SK-N-SH (cell line): ENCODE measurements around the gene BMP7. TPM values are rescaled to one million over a fixed set of nuclear protein-coding genes. Genes with fewer than 3 reads are reported as not detected.

Experiments
- CTCF ChIA-PET: fragments of 300-600, 350-600 bp; formaldehyde crosslinking; extraction: SDS; loops from one replicate; lab custom pipeline; 2021; lab: Yijun Ruan, JAX
- POLR2A ChIA-PET: fragments of 350-600 bp; sonication (Branson Sonifier 250); formaldehyde crosslinking; extraction: SDS; loops from one replicate; lab custom pipeline; 2020; ENCODE audit warnings: antibody characterized with exemption, inconsistent platforms; lab: Yijun Ruan, JAX
- DNase-seq: peaks from one replicate; pipeline ENCODE4 v3.0.0; 2012
- H2AFZ ChIP-seq: fragments of 200-600 bp; sonication (generic); 2 replicates; pipeline ENCODE4 v1.8.1; 2016; ENCODE audit warnings: antibody characterized with exemption, mild to moderate bottlenecking, low read depth
- H3F3A ChIP-seq: fragments of 200-600 bp; sonication (generic); replicated peaks from 2 replicates; pipeline ENCODE3; 2016; ENCODE audit warnings: antibody characterized with exemption, mild to moderate bottlenecking; ENCODE audit not compliant: insufficient read depth
- H3K27ac ChIP-seq, 2 experiments: fragments of 200-500 bp in 1 of 2; fragments of 200-600 bp in 1 of 2; sonication (Bioruptor generic) in 1 of 2; sonication (generic), shearing (Covaris generic) in 1 of 2; 2 replicates each; pipeline versions ENCODE4 v1.5.1 to v1.6.1; 2014 to 2016; ENCODE audit warnings: low read depth in 2 of 2, inconsistent platforms in 1 of 2, low read length in 1 of 2, mild to moderate bottlenecking in 1 of 2, mixed read lengths in 1 of 2
- H3K27me3 ChIP-seq: fragments of 200-600 bp; sonication (generic), shearing (Covaris generic); 2 replicates; pipeline ENCODE4 v1.6.1; 2016; ENCODE audit warnings: mixed run types; ENCODE audit not compliant: insufficient read depth
- H3K36me3 ChIP-seq, 2 experiments: fragments of 200-500 bp in 1 of 2; fragments of 200-600 bp in 1 of 2; sonication (Bioruptor generic) in 1 of 2; sonication (generic) in 1 of 2; replicated peaks in 1 of 2; 2 replicates each; pipeline versions ENCODE3 to v1.5.1; 2014 to 2016; ENCODE audit warnings: low read length in 1 of 2, mild to moderate bottlenecking in 1 of 2; ENCODE audit not compliant: insufficient read depth in 2 of 2, control insufficient read depth in 1 of 2
- H3K4me1 ChIP-seq, 2 experiments: fragments of 200-500 bp in 1 of 2; fragments of 200-600 bp in 1 of 2; sonication (Bioruptor generic) in 1 of 2; sonication (generic), shearing (Covaris generic) in 1 of 2; 2 replicates each; pipeline versions ENCODE4 v1.5.1 to v1.6.1; 2014 to 2016; ENCODE audit warnings: low read depth in 1 of 2, low read length in 1 of 2, mixed run types in 1 of 2; ENCODE audit not compliant: insufficient read depth in 2 of 2, control insufficient read depth in 1 of 2
- H3K4me2 ChIP-seq: fragments of 200-600 bp; sonication (generic), shearing (Covaris generic); 2 replicates; pipeline ENCODE4 v1.6.1; 2017; ENCODE audit warnings: mixed run types
- H3K4me3 ChIP-seq, 2 experiments: fragments of 200-500 bp in 1 of 2; fragments of 200-600 bp in 1 of 2; sonication (Bioruptor generic) in 1 of 2; sonication (generic), shearing (Covaris generic) in 1 of 2; 2 replicates each; pipeline versions ENCODE4 v1.5.1 to v1.8.1; 2014 to 2016; ENCODE audit warnings: low read depth in 2 of 2, inconsistent platforms in 1 of 2, low read length in 1 of 2, mild to moderate bottlenecking in 1 of 2, mixed read lengths in 1 of 2, moderate library complexity in 1 of 2
- H3K79me2 ChIP-seq: fragments of 200-600 bp; sonication (generic); 2 replicates; pipeline ENCODE4 v1.8.1; 2017; ENCODE audit warnings: mild to moderate bottlenecking; ENCODE audit not compliant: insufficient read depth
- H3K9ac ChIP-seq: fragments of 200-600 bp; sonication (generic); 2 replicates; pipeline ENCODE4 v1.6.1; 2017; ENCODE audit warnings: mixed run types
- H3K9me2 ChIP-seq: fragments of 200-600 bp; sonication (generic); 2 replicates; pipeline ENCODE4 v1.6.1; 2017; ENCODE audit warnings: mixed run types
- H3K9me3 ChIP-seq: fragments of 200-600 bp; sonication (generic); 2 replicates; pipeline ENCODE4 v1.6.1; 2017; ENCODE audit warnings: mixed run types, mild to moderate bottlenecking, moderate library complexity
- H4K20me1 ChIP-seq: fragments of 200-600 bp; sonication (generic); 2 replicates; pipeline ENCODE4 v1.6.1; 2017; ENCODE audit warnings: mild to moderate bottlenecking, mixed run types; ENCODE audit not compliant: insufficient read depth
- CHD2 ChIP-seq: fragments of 150-350 bp; IDR thresholded peaks from 2 replicates; pipeline ENCODE4 v1.6.1; 2018; ENCODE audit warnings: low read length; ENCODE audit not compliant: partially characterized antibody
- ELF1 ChIP-seq: IDR thresholded peaks from 2 replicates; pipeline ENCODE4 v1.4.0; 2012
- EP300 ChIP-seq, 2 experiments: IDR thresholded peaks; 2 replicates each; pipeline versions ENCODE4 v1.4.0 to v1.6.1; 2012; ENCODE audit warnings: borderline replicate concordance in 1 of 2, low read depth in 1 of 2, low read length in 1 of 2
- FOSL2 ChIP-seq: IDR thresholded peaks from 2 replicates; pipeline ENCODE4 v1.4.0; 2012; ENCODE audit warnings: low read depth, mild to moderate bottlenecking, moderate library complexity, borderline replicate concordance
- FOXJ3 ChIP-seq: sonication (generic); formaldehyde crosslinking; IDR thresholded peaks from 2 replicates; pipeline ENCODE4 v1.5.1; 2020; ENCODE audit warnings: mild to moderate bottlenecking, missing genetic modification reagents
- FOXM1 ChIP-seq: IDR thresholded peaks from 2 replicates; pipeline ENCODE4 v1.4.0; 2012; ENCODE audit warnings: low read depth, mild to moderate bottlenecking
- GABPA ChIP-seq: IDR thresholded peaks from 2 replicates; pipeline ENCODE4 v1.4.0; 2012; ENCODE audit warnings: low read depth, mild to moderate bottlenecking
- GATA2 ChIP-seq: sonication (generic); formaldehyde crosslinking; IDR thresholded peaks from 2 replicates; pipeline ENCODE4 v1.5.0; 2020; ENCODE audit warnings: mild to moderate bottlenecking, missing genetic modification reagents
- JUND ChIP-seq: IDR thresholded peaks from 2 replicates; pipeline ENCODE4 v1.4.0; 2012
- NFIC ChIP-seq: IDR thresholded peaks from 2 replicates; pipeline ENCODE4 v1.4.0; 2012; ENCODE audit warnings: borderline replicate concordance
- NRF1 ChIP-seq: IDR thresholded peaks from 2 replicates; pipeline ENCODE4 v1.6.1; 2012; ENCODE audit warnings: low read depth, mild to moderate bottlenecking, low read length
- POLR2AphosphoS5 ChIP-seq: IDR thresholded peaks from 2 replicates; pipeline ENCODE4 v1.6.1; 2012; ENCODE audit warnings: low read depth, low read length
- RFX5 ChIP-seq: IDR thresholded peaks from 2 replicates; pipeline ENCODE4 v1.6.1; 2012; ENCODE audit warnings: mild to moderate bottlenecking, improper control_type of control experiment, low read length
- TCF12 ChIP-seq: IDR thresholded peaks from 2 replicates; pipeline ENCODE4 v1.4.0; 2012
- YY1 ChIP-seq: IDR thresholded peaks from 2 replicates; pipeline ENCODE4 v1.4.0; 2012; ENCODE audit warnings: low read depth, mild to moderate bottlenecking
- WGBS: methylation state at CpG from one replicate; pipeline ENCODE4 v1.1.6; 2017; ENCODE audit warnings: low lambda C conversion rate; 5-methylcytosine and 5-hydroxymethylcytosine counted together
- polyA plus RNA-seq, 3 experiments: library from polyadenylated mRNA; depleted of rRNA; stranded (reverse); fragments of >200 nt; gene quantifications; 2 replicates each; pipeline ENCODE4 v1.2.3, GENCODE V29; 2012
- TF ChIP-seq, protein P1 (sequence below): IDR thresholded peaks from 2 replicates; pipeline ENCODE4 v1.4.0; 2012; ENCODE audit warnings: low read depth, borderline replicate concordance
- TF ChIP-seq, protein P2 (sequence below): IDR thresholded peaks from 2 replicates; pipeline ENCODE4 v1.4.0; 2012; ENCODE audit warnings: low read depth, borderline replicate concordance
- TF ChIP-seq, protein P3 (sequence below): fragments of 150-350 bp; IDR thresholded peaks from 2 replicates; pipeline ENCODE4 v1.6.1; 2017; ENCODE audit warnings: antibody characterized with exemption, low read length, low read depth, borderline replicate concordance
- TF ChIP-seq, protein P4 (sequence below): fragments of 150-350 bp; IDR thresholded peaks from 2 replicates; pipeline ENCODE4 v1.6.1; 2016; ENCODE audit warnings: mild to moderate bottlenecking, low read depth, low read length

BMP7 gene
- polyA plus RNA-seq, 1 of the 3 experiments (the other 2 are of a cell fraction) = not detected

DNA sequence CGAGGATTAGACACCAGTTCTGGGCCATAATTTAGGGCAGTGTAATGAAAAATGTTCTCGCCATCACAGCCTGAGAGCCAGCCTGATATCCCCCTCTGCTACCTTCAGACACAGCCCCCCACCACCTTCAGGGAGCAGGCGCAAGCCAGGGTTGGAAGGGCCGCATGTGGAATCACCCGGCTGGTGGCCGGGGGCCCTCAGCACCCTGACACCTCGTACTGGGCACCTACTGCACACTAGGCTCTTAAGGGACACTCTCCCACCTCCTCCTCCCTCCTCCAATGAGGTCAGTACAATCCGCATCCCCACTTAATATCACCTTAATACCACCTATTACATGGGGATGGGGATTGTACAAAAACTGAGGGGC is 55.5 kb downstream of the BMP7 start:
- CTCF ChIA-PET = no interaction called here
- POLR2A ChIA-PET = no interaction called here
- TF ChIP-seq YY1 = no peak
- TF ChIP-seq ELF1 = no peak
- no peak for TF ChIP-seq CHD2
- TF ChIP-seq TCF12 = no peak
- no peak for TF ChIP-seq POLR2AphosphoS5
- TF ChIP-seq, protein P1, sequence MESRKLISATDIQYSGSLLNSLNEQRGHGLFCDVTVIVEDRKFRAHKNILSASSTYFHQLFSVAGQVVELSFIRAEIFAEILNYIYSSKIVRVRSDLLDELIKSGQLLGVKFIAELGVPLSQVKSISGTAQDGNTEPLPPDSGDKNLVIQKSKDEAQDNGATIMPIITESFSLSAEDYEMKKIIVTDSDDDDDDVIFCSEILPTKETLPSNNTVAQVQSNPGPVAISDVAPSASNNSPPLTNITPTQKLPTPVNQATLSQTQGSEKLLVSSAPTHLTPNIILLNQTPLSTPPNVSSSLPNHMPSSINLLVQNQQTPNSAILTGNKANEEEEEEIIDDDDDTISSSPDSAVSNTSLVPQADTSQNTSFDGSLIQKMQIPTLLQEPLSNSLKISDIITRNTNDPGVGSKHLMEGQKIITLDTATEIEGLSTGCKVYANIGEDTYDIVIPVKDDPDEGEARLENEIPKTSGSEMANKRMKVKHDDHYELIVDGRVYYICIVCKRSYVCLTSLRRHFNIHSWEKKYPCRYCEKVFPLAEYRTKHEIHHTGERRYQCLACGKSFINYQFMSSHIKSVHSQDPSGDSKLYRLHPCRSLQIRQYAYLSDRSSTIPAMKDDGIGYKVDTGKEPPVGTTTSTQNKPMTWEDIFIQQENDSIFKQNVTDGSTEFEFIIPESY = no peak
- TF ChIP-seq JUND = no peak
- TF ChIP-seq EP300 (IDR thresholded peaks at IDR 0.05; ENCODE audit: borderline replicate concordance in 1 of 2, low read depth in 1 of 2, low read length in 1 of 2) = no peak
- TF ChIP-seq GABPA = no peak
- TF ChIP-seq NFIC = no peak
- TF ChIP-seq FOXM1 = no peak
- TF ChIP-seq FOXJ3 = no peak
- TF ChIP-seq NRF1 = no peak
- TF ChIP-seq, protein P2, sequence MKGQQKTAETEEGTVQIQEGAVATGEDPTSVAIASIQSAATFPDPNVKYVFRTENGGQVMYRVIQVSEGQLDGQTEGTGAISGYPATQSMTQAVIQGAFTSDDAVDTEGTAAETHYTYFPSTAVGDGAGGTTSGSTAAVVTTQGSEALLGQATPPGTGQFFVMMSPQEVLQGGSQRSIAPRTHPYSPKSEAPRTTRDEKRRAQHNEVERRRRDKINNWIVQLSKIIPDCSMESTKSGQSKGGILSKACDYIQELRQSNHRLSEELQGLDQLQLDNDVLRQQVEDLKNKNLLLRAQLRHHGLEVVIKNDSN = no peak
- no peak for TF ChIP-seq RFX5
- TF ChIP-seq, protein P3, sequence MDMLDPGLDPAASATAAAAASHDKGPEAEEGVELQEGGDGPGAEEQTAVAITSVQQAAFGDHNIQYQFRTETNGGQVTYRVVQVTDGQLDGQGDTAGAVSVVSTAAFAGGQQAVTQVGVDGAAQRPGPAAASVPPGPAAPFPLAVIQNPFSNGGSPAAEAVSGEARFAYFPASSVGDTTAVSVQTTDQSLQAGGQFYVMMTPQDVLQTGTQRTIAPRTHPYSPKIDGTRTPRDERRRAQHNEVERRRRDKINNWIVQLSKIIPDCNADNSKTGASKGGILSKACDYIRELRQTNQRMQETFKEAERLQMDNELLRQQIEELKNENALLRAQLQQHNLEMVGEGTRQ = no peak
- TF ChIP-seq, protein P4, sequence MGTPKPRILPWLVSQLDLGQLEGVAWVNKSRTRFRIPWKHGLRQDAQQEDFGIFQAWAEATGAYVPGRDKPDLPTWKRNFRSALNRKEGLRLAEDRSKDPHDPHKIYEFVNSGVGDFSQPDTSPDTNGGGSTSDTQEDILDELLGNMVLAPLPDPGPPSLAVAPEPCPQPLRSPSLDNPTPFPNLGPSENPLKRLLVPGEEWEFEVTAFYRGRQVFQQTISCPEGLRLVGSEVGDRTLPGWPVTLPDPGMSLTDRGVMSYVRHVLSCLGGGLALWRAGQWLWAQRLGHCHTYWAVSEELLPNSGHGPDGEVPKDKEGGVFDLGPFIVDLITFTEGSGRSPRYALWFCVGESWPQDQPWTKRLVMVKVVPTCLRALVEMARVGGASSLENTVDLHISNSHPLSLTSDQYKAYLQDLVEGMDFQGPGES = no peak
- TF ChIP-seq FOSL2 = no peak
- no peak for TF ChIP-seq GATA2
- Histone ChIP-seq H4K20me1 (no peaks in the 10 kb centered on the region), H3K27ac (no peak overlapping the region), H3K4me2 (no peak overlapping the region), H3K36me3 (no peaks in the 10 kb centered on the region), H2AFZ (no peak overlapping the region), H3F3A (no peaks in the 10 kb centered on the region), H3K9ac (no peak overlapping the region), H3K4me1 (no peaks in the 10 kb centered on the region; a peak in 1 of 4 replicates), H3K9me2 (no peaks in the 10 kb centered on the region), H3K27me3 (no peaks in the 10 kb centered on the region), H3K79me2 (no peaks in the 10 kb centered on the region), H3K9me3 (no peaks in the 10 kb centered on the region), H3K4me3 (no peak overlapping the region)
- 27% methylated on average over 4 of the region's 8 CpGs for WGBS
- no peak for DNase-seq
